HepG2 (cell line): ENCODE data around the gene MTMR3.

Source experiments
- CTCF ChIP-seq: sonication (generic); formaldehyde crosslinking; IDR thresholded peaks from 2 replicates; pipeline ENCODE4 v1.5.0; 2020; ENCODE audit warnings: mild to moderate bottlenecking, missing genetic modification reagents, moderate library complexity
- MYNN ChIP-seq: sonication (generic); formaldehyde crosslinking; IDR thresholded peaks from 2 replicates; pipeline ENCODE4 v1.4.0; 2020; ENCODE audit warnings: mild to moderate bottlenecking, low read depth, missing genetic modification reagents
- SNRNP70 ChIP-seq: fragments of 200-400 bp; formaldehyde crosslinking; IDR thresholded peaks from 2 replicates; pipeline ENCODE4 v1.6.1; 2017; ENCODE audit warnings: mild to moderate bottlenecking, low read depth, low read length, moderate library complexity
- ZNF501 ChIP-seq: sonication (generic); formaldehyde crosslinking; IDR thresholded peaks from 2 replicates; pipeline ENCODE4 v1.5.1; 2020; ENCODE audit warnings: mild to moderate bottlenecking, moderate library complexity, missing genetic modification reagents

- no peak for TF ChIP-seq CTCF (CRISPR knock-in tag)
- no peak for TF ChIP-seq SNRNP70
- no peak for TF ChIP-seq MYNN (CRISPR knock-in tag)
- no peak for TF ChIP-seq ZNF501 (CRISPR knock-in tag)
Measured at GRCh38 chr22:29840498-29840897, 42.5 kb upstream of the MTMR3 start.
